Measurements from ENCODE around the gene C3orf22. TPM values are rescaled to one million over a fixed set of nuclear protein-coding genes. Genes with fewer than 3 reads are reported as not detected.

C3orf22 gene
- total and polyA plus RNA-seq, 9 of the 15 experiments (the other 6 are each of a cell fraction or from before 2014, with no cell fraction given): not detected

DNA sequence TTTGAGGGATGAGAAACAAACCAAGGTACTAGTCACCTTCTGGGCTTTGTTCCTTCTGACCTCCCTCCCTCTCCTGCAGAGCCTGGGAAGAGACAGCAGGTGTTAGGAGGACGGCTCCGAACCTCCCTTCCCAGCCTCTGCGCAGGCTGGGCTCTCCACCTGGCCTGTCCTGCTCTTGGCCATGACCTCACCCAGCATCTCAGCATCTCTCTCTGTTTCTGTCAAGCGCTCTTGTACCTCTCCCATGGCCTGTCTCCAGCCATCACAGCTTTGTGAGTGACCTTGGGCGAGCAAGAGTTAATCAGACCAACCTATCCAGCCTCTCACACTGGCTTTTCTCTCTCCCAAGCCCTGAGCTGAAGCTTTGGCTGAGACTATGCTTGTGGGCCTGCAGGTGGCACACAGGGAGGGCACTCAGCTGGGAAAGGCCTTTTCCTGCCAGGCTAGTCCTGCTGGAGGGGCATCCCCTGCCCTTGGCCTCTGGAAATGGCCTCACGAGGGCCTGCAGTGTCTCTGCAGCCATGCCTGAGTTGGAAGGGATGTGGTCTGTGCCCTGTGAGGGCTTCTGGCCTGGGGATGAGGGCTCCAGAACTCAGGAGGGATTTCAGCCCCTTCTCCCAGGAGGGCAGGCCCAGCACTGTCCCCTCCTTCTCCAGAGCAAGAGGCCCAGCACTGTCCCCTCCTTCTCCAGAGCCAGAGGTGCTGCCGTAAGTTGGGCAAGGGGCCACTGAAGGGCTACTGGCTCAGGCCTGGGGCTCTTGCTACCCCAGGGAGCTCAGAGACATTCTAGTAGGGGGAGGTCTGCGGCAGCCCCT lies 32.7 kb downstream of the C3orf22 start:
- 0% methylated on average over 5 of the region's 8 CpGs for WGBS (ENCODE audit: insufficient coverage, low coverage, missing lambda C conversion rate)
- Histone ChIP-seq H3K9me1 (ENCODE audit: control insufficient read depth, insufficient read depth, low read length) (no peaks in the 10 kb centered on the region), H3K4me2 (ENCODE audit: insufficient read depth, low read length) (no peak overlapping the region), H2AFZ (ENCODE audit: low read depth, low read length) (no peak overlapping the region), H3K4me3 (no peak overlapping the region), H3K9me3 (replicated peaks; ENCODE audit: control insufficient read depth, insufficient read depth, low read depth, low read length) (no peaks in the 10 kb centered on the region), H3K36me3 (ENCODE audit: control insufficient read depth, insufficient read depth, low read length) (no peaks in the 10 kb centered on the region), H3K27me3 (ENCODE audit: control insufficient read depth in 2 of 2, insufficient read depth in 2 of 2, low read length in 2 of 2) (peaks cover 0 to 4% of the 10 kb centered on the region in 2 experiments; a peak in 1 of 5 replicates), H3K9ac (ENCODE audit: insufficient read depth in 1 of 2, low read depth in 2 of 2, low read length in 2 of 2) (no peak overlapping the region), H4K20me1 (replicated peaks; ENCODE audit: control insufficient read depth, insufficient read depth, low read length) (peaks cover 3% of the 10 kb centered on the region; the same call in 1 of the 2 replicates), H3K27ac (ENCODE audit: extremely low read depth, low read depth, low read length) (no peak overlapping the region), H3K79me2 (ENCODE audit: control insufficient read depth, insufficient read depth, low read length) (no peaks in the 10 kb centered on the region), H3K4me1 (replicated peaks in 1 of 2; ENCODE audit: control insufficient read depth in 2 of 2, insufficient read depth in 2 of 2, low read length in 2 of 2) (peaks cover 0 to 12% of the 10 kb centered on the region in 2 experiments; a peak in 2 of 5 replicates)
- POLR2A ChIA-PET: interaction anchor here (1.1 kb wide), 1 partner anchor 92 kb away, joined by 3 read pairs; no protein-coding TSS in a partner anchor
- no peak for ATAC-seq
- intact Hi-C loops (cut with micrococcal nuclease) (loop anchor here (10.0 kb wide), 2 partner anchors 139 to 219 kb away; no protein-coding TSS in a partner anchor), in situ Hi-C loops (cut with MboI) (no loop called here)
- FAIRE-seq: no peak
- no peak for DNase-seq (ENCODE audit: extremely low read depth in 1 of 4, low spot score in 3 of 4)
- CTCF ChIA-PET (ENCODE audit: low intra/inter-chr PET ratio): no interaction called here
- BruUV-seq (replicated peaks): no TSS peak
- TF ChIP-seq, protein P1, sequence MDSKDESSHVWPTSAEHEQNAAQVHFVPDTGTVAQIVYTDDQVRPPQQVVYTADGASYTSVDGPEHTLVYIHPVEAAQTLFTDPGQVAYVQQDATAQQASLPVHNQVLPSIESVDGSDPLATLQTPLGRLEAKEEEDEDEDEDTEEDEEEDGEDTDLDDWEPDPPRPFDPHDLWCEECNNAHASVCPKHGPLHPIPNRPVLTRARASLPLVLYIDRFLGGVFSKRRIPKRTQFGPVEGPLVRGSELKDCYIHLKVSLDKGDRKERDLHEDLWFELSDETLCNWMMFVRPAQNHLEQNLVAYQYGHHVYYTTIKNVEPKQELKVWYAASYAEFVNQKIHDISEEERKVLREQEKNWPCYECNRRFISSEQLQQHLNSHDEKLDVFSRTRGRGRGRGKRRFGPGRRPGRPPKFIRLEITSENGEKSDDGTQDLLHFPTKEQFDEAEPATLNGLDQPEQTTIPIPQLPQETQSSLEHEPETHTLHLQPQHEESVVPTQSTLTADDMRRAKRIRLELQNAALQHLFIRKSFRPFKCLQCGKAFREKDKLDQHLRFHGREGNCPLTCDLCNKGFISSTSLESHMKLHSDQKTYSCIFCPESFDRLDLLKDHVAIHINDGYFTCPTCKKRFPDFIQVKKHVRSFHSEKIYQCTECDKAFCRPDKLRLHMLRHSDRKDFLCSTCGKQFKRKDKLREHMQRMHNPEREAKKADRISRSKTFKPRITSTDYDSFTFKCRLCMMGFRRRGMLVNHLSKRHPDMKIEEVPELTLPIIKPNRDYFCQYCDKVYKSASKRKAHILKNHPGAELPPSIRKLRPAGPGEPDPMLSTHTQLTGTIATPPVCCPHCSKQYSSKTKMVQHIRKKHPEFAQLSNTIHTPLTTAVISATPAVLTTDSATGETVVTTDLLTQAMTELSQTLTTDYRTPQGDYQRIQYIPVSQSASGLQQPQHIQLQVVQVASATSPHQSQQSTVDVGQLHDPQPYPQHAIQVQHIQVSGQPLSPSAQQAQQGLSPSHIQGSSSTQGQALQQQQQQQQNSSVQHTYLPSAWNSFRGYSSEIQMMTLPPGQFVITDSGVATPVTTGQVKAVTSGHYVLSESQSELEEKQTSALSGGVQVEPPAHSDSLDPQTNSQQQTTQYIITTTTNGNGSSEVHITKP (IDR thresholded peaks at IDR 0.05; ENCODE audit: partially characterized antibody): no peak
- TF ChIP-seq SUPT5H (IDR thresholded peaks at IDR 0.05) (no peak), ZNF3 (CRISPR knock-in tag; IDR thresholded peaks at IDR 0.05) (no peak), XRCC5 (IDR thresholded peaks at IDR 0.05; ENCODE audit: low read depth, low read length) (no peak), TCFL5 (CRISPR knock-in tag; conservative IDR thresholded peaks at IDR 0.05) (no peak), HIVEP1 (CRISPR knock-in tag; IDR thresholded peaks at IDR 0.05) (no peak), POLR2AphosphoS5 (IDR thresholded peaks at IDR 0.05; ENCODE audit: control insufficient read depth, insufficient read depth, low read depth, low read length) (no peak), ZNF445 (CRISPR knock-in tag; IDR thresholded peaks at IDR 0.05; ENCODE audit: low read depth) (no peak), L3MBTL2 (IDR thresholded peaks at IDR 0.05) (no peak), TEAD2 (tag; IDR thresholded peaks at IDR 0.05) (no peak), SLC30A9 (CRISPR knock-in tag; IDR thresholded peaks at IDR 0.05) (no peak)
- TF ChIP-seq, protein P2, sequence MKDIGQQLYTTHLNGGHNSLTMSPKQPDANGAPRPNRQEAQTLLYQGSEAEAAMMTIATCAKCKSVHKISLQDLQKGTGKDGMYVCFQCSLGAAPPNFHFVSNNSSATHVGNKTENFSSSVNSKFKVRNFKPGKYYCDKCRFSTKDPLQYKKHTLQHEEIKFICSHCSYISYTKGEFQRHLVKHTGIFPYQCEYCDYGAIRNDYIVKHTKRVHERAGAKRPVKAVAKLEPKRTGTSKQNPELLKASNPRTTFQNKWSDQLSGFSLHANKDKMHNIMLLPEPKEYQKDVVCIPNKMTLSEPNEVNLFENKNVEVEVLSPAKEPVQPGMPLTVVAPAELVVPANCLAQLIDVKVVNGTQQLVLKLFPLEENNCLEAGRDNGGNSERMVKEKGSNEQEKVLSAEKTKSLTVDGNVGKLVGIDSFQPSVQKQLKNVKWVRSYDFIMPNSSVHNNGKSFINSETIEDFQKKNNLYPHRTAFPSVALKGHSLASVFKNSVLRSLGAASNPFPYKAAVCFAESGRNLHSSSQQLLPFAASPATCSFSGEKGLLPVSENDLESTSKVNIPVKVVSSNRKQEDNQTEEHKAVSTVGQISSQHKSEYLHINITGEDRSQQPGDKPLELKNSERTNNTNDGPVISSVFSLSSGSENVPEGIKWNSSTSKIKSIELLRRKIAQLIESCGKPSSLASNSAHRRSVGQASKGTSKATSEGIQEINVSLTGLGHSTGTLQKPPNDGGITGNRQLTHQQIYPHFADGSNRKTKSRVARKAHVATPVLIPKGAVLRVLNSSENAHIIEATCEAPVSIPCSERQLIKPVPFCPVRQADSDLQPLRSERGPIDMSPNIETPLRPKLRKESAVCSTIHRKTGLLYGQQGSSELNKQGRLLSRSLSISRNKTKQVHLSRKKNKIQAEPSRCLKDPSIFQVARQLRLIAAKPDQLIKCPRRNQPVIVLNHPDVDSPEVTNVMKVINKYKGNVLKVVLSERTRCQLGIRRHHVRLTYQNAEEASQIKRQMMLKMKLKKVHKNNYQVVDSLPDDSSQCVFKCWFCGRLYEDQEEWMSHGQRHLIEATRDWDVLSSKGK (CRISPR knock-in tag; IDR thresholded peaks at IDR 0.05): no peak
- TF ChIP-seq, protein P3, sequence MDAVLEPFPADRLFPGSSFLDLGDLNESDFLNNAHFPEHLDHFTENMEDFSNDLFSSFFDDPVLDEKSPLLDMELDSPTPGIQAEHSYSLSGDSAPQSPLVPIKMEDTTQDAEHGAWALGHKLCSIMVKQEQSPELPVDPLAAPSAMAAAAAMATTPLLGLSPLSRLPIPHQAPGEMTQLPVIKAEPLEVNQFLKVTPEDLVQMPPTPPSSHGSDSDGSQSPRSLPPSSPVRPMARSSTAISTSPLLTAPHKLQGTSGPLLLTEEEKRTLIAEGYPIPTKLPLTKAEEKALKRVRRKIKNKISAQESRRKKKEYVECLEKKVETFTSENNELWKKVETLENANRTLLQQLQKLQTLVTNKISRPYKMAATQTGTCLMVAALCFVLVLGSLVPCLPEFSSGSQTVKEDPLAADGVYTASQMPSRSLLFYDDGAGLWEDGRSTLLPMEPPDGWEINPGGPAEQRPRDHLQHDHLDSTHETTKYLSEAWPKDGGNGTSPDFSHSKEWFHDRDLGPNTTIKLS (IDR thresholded peaks at IDR 0.05; ENCODE audit: borderline replicate concordance, low read depth): no peak

Data from K562 (cell line).